ENCODE results near the gene CLDN4. TPM values are rescaled to one million over a fixed set of nuclear protein-coding genes. Genes with fewer than 3 reads are reported as not detected.
A peak's percentile ranks its signal among the peaks of the same experiment; 100 is the strongest.
"Not testable (repeated sequence)": the region's sequence is repeated elsewhere in the genome, so short reads cannot be mapped to it uniquely, and the experiment has no call there.

CLDN4 gene
- total RNA-seq, 1 experiment from 2014 or later: not detected

- no peak for DNase-seq (ENCODE audit: low read depth, low spot score)
- in situ Hi-C loops (cut with HindIII; ENCODE audit: low pct_unique_long_range_greater_than_20kb, low sequenced_read_pairs): loop anchor here (25.0 kb wide), 1 partner anchor 142 kb away; no protein-coding TSS in a partner anchor
These were observed 10.8 kb upstream of the CLDN4 start for GRCh38 chr7:73820013-73820412.

- not testable (repeated sequence) for DNase-seq (ENCODE audit: low read depth, low spot score)
- in situ Hi-C loops (cut with HindIII; ENCODE audit: low pct_unique_long_range_greater_than_20kb, low sequenced_read_pairs): loop anchor here (25.0 kb wide), 1 partner anchor 141 kb away; no protein-coding TSS in a partner anchor
These were observed 9.1 kb upstream of the CLDN4 start for GRCh38 chr7:73821597-73822285.

GRCh38 chr7:73822319-73823173, 8.2 kb upstream of the CLDN4 start:
- in situ Hi-C loops (cut with HindIII; ENCODE audit: low pct_unique_long_range_greater_than_20kb, low sequenced_read_pairs): loop anchor here (25.0 kb wide), 1 partner anchor 140 kb away; no protein-coding TSS in a partner anchor
- no peak for DNase-seq (ENCODE audit: low read depth, low spot score)

GRCh38 chr7:73823257-73823656, 7.5 kb upstream of the CLDN4 start:
- no peak for DNase-seq (ENCODE audit: low read depth, low spot score)
- in situ Hi-C loops (cut with HindIII; ENCODE audit: low pct_unique_long_range_greater_than_20kb, low sequenced_read_pairs): loop anchor here (25.0 kb wide), 1 partner anchor 139 kb away; no protein-coding TSS in a partner anchor

DNA sequence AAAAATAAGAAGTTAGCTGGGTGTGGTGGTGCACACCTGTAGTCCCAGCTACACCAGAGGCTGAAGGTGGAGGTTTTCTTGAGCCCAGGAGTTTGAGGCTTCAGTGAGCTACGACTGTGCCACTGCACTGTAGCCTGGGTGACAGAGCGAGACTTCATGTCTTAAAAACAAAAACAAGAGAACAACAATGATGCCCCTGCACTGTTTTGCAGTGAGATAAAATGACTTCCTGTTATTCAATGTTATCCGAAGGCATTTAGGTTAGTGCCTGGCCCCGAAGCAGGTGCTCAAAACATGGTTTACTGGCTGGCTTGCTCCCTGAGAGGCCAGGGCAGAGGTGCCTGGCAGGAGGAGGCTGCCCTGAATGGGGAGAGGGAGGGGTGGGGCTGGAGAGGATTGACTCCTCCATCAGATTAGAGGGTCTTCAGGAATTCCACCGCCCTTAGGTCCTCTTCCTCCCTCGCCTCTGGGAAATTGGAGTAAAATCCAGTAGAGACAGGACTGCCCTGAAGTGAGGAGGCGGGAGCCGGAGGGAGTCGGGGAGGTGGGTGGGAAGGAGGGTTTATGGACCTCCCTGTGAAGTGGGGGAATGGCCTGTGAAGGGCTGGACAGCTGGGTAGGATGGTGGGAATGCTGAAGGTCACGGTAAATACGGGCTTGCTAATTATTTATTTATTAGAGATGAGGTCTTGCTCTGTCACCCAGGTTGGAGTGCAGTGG, 6.8 kb upstream of the CLDN4 start:
- in situ Hi-C loops (cut with HindIII; ENCODE audit: low pct_unique_long_range_greater_than_20kb, low sequenced_read_pairs): loop anchor here (25.0 kb wide), 1 partner anchor 138 kb away; no protein-coding TSS in a partner anchor
- no peak for DNase-seq (ENCODE audit: low read depth, low spot score)

- in situ Hi-C loops (cut with HindIII; ENCODE audit: low pct_unique_long_range_greater_than_20kb, low sequenced_read_pairs): loop anchor here (25.0 kb wide), 1 partner anchor 137 kb away; no protein-coding TSS in a partner anchor
- no peak for DNase-seq (ENCODE audit: low read depth, low spot score)
These were observed 5.8 kb upstream of the CLDN4 start for GRCh38 chr7:73824986-73825385.

DNA sequence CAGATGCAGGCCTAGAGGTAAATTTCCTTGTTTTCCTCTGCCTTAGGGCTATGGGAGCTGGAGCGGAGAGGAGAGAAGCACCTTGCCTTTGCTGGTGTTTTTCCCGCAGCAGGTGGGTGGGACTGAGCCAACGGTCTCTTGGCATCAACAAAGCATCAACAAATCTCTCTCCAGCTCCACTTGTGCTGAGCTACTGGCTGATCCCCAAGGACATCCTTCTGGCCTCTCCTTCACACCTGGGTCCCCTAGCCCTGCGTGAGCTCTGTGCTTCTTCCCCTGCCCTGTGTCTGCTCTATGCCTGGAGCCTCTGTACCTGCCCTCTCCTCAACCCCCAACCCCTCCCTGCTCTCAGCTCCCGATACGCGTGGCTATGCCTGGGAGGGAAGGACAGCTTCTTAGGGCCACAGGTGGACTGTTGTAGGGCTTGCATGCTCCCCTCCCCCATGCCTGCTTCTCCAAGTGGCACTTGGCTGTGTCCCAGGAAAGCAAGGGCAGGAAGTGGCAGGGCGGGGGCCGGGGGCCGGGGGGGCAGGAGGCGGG, 3.2 kb upstream of the CLDN4 start:
- in situ Hi-C loops (cut with HindIII; ENCODE audit: low pct_unique_long_range_greater_than_20kb, low sequenced_read_pairs): no loop called here
- DNase-seq (ENCODE audit: low read depth, low spot score): peak; percentile 25

DNA sequence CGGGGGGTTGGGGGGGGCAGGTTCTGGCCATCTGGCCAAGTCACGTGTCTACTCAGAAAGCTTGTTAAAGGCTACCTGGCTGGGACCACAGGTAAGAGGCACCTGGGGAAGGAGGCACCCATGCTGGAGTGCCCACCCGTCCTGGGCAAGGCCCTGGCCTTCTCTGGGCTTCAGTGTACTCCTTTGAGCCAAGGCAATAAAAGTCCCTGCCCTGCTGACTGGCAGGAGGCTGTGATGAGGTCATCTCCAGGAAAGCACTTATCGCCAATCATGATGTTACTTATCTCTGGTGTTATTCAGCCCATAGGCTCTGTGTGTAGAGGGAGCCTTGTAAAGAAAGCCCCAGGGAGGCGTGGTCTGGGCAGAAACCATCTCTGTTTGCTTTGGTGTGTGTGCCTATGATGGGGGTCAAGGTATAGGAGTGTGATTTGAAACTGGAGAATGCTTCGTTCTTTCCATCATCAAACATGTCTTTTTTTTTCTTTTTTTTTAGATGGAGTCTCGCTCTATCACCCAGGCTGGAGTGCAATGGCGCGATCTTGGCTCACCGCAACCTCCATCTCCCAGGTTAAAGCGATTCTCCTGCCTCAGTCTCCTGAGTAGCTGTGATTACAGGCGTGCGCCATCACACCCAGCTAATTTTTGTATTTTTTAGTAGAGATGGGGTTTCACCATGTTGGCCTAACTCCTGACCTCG, 2.5 kb upstream of the CLDN4 start:
- in situ Hi-C loops (cut with HindIII; ENCODE audit: low pct_unique_long_range_greater_than_20kb, low sequenced_read_pairs): no loop called here
- DNase-seq (ENCODE audit: low read depth, low spot score): peak; percentile 70

GRCh38 chr7:73828972-73829371, 1.8 kb upstream of the CLDN4 start:
- in situ Hi-C loops (cut with HindIII; ENCODE audit: low pct_unique_long_range_greater_than_20kb, low sequenced_read_pairs): no loop called here
- no peak for DNase-seq (ENCODE audit: low read depth, low spot score)

GRCh38 chr7:73829505-73829904, 1.3 kb upstream of the CLDN4 start:
- in situ Hi-C loops (cut with HindIII; ENCODE audit: low pct_unique_long_range_greater_than_20kb, low sequenced_read_pairs): no loop called here
- DNase-seq (ENCODE audit: low read depth, low spot score): no peak

DNA sequence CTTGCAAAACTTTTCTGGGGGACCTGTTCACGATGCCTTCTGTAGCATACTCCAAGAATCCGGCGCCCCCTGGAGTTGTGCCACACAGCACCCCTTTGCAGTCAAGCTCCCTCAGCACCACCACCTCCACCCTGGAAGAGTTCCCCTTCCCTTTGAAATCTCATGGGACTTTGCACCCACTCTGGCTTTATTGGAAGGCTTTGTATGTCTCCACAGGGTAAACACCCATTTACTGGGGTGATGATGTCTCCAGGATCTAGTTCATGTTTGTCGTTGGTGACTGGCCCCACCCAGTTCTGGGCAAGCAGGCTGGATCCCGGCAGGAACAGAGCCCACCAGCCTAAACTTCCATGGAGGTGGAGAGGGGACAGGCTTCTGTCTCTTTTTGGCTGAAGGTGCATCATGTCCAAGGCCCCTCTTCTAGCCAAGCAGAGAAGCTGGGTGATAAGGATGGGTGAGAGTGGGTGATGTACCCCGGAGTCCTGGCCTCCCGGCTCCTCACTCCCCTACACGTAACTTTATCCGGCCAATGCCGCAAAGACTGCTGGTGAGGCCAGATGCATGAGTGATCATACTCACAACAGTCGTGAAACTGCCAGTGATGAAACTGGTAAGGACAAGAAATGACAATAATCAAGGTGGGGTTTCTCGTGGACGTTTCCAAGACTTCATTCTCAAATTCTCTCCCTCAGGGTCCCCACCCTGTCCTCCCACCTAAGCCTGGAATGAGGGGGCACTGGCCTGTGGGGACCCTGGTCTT, 695 bp upstream of the CLDN4 start:
- in situ Hi-C loops (cut with HindIII; ENCODE audit: low pct_unique_long_range_greater_than_20kb, low sequenced_read_pairs): no loop called here

DNA sequence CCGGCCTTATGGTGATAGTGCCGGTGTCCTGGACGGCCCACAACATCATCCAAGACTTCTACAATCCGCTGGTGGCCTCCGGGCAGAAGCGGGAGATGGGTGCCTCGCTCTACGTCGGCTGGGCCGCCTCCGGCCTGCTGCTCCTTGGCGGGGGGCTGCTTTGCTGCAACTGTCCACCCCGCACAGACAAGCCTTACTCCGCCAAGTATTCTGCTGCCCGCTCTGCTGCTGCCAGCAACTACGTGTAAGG, 713 bp downstream of the CLDN4 start:
- no peak for DNase-seq (ENCODE audit: low read depth, low spot score)
- in situ Hi-C loops (cut with HindIII; ENCODE audit: low pct_unique_long_range_greater_than_20kb, low sequenced_read_pairs): no loop called here

More for the DNA sequence above, 695 bp upstream of the CLDN4 start:
- DNase-seq (ENCODE audit: low read depth, low spot score): no peak

GRCh38 chr7:73831834-73832651, 1.2 kb downstream of the CLDN4 start:
- in situ Hi-C loops (cut with HindIII; ENCODE audit: low pct_unique_long_range_greater_than_20kb, low sequenced_read_pairs): no loop called here

GRCh38 chr7:73832806-73833205, 2.0 kb downstream of the CLDN4 start:
- in situ Hi-C loops (cut with HindIII; ENCODE audit: low pct_unique_long_range_greater_than_20kb, low sequenced_read_pairs): no loop called here
- no peak for DNase-seq (ENCODE audit: low read depth, low spot score)

More at GRCh38 chr7:73831834-73832651, 1.2 kb downstream of the CLDN4 start:
- no peak for DNase-seq (ENCODE audit: low read depth, low spot score)

DNA sequence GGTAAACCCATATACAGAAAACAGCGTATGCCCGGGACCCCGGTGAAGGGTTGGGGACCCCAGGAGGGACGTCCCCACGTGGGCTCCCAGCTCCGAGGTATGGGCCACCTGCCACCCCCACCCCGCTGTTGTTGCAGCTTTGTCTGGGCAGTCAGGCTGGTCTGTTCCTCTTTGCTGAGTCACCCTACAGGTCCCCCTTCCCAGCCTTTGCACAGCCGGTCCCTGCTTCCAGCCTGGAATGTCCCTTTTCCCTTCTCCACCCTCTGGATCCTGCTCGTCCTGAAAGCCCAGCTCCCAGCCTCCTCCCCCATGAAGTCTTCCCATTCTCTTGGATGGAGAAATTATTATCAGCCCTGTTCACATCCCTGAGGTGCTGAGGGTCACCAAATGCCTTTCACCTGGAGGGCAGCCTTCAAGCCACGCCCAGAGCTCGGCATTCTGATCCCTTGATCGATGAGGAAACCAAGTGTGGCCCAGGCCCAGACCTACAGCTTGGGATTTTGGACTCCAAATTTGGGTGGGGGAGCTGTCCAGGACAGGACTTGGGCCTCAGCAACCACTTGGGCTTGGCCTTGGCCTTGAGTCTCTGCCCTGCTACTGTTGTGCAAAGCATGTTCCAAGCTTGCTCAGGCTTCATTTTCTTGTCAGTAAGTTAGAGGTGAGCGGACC, 2.6 kb downstream of the CLDN4 start:
- in situ Hi-C loops (cut with HindIII; ENCODE audit: low pct_unique_long_range_greater_than_20kb, low sequenced_read_pairs): no loop called here
- DNase-seq (ENCODE audit: low read depth, low spot score): no peak

Measured in SK-MEL-5 (cell line).